T-helper 1 cell treated with Interleukin-12 subunit alpha and Interleukin-12 subunit beta and Interleukin-4 antibody, amounts not matched to agents 30 ng/mL and 1 ng/mL, for 36 hours (primary cell): ENCODE results near the gene PIEZO2. TPM values are rescaled to one million over a fixed set of nuclear protein-coding genes. Genes with fewer than 3 reads are reported as not detected.
"Not testable (repeated sequence)": the region's sequence is repeated elsewhere in the genome, so short reads cannot be mapped to it uniquely, and the experiment has no call there.

ENCODE experiments used
- intact Hi-C: fragments of 100-400 bp; cut with micrococcal nuclease; formaldehyde crosslinking; loops from one replicate; pipeline ENCODE4 v1.15.1; 2024
- total RNA-seq: library from RNA; stranded (reverse); gene quantifications from 2 replicates; pipeline ENCODE4 v1.2.3, GENCODE V29; 2022

The PIEZO2 gene
- total RNA-seq, 1 donor from 2014 or later: not detected

DNA sequence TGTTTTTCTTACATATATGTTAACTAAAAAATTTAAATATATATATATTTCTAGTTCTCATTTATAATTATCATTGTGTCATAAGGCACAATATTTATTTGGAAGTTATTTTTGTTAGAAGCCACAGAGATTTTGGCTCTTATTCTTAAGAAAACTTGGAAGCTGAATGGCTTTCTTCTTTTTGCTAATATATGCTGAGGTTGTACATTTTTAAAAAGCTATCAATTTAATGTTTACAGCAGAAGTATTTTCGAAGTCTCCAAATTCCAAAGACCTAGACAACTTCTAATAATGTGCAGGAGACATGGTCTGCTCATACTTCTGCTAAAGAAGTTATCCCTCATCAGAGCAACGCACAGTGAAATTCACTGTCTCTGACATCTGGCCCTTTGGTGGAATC lies 3.7 kb upstream of the PIEZO2 start:
- intact Hi-C loops: loop anchor here (5.0 kb wide), 1 partner anchor 366 kb away; no protein-coding TSS in a partner anchor

DNA sequence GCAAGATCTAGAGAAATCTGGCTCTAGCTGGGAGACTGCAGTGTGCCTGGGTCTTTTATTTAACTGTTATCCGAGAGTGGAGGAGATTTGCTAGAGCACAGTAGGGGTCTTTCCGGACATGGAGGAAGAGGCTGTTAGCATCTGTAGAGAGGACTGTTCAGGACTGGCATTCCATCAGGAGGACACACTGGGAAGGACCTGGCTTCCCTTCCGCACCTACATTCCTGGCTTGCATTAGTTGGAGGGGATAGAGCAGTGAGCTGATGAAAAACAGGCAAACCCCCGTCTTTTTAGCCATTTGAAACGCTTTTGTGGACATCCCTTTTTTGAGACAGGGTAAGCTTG lies 874 bp upstream of the PIEZO2 start:
- intact Hi-C loops: loop anchor here (5.0 kb wide), 1 partner anchor 363 kb away; no protein-coding TSS in a partner anchor

DNA sequence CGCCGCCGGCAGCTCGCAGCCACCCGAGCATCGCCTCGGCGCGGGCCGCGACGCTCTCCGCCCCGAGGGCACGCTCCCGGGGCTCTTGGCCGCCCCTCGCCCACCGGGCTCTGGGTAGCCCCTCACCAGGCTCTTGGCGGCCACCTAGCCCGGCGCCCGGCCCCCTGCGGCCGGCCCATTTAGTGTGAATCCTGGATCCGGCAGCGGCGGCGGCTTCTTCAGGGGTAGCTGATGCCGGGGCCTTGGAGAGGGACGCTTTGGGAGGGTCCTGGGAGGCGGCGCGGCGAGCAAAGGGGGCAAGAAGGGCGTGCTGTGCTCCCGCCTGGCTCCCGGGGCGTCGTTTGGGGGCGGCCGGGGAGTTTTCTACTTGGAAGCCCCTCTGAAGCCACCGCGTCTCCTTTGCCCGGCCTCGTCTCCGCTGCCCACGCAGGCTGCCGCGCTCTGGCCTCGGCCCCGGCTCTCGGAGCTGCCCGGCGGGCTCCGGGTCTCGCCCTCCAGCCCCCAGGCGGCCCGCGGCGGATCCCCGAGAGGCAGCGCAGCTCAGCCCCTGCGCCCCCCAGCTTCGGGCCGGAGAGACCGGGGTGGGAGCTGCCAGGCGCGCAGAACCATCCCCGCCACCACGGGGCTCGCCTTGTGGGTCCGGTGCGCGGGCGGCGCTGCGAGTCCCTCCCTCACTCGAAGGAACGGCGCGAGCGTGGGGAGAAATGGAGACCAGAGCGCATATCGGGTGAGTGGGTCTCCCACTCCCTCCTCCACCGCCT lies 509 bp downstream of the PIEZO2 start:
- intact Hi-C loops: no loop called here

DNA sequence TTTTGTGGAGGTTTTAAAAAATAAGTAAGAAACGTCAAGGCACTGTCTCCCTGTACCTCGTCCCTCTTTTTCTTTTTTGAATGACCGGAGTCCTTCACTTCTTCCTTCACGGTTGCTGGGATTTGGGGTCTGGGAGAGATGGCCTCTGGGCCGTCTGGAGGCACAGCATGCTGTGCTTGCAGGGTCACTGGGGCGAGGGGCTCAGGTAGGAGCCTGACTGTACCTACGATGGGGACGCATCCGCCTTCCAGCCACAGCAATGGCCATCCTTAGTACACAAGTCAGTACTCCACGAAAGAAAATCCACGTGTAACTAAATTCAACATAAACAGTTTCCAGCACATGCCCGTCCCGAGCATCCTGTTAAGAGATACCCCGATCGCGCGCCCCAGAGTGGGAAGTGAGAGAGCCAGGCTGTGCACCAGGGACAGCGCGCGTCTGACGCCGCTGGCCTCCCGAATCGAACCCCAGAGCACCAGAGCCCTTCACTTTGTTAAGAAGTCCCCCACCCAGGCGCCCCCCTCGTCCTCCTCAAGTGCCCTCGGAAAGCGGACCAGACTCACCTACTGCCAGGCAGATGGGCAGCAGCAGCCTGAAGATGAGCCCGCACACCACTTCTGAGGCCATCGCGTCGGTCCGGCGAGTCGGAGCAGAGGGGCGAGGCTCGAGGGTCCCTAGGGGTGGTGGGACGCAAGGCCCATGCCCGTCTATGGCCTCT lies 1.2 kb downstream of the PIEZO2 start:
- intact Hi-C loops: no loop called here

DNA sequence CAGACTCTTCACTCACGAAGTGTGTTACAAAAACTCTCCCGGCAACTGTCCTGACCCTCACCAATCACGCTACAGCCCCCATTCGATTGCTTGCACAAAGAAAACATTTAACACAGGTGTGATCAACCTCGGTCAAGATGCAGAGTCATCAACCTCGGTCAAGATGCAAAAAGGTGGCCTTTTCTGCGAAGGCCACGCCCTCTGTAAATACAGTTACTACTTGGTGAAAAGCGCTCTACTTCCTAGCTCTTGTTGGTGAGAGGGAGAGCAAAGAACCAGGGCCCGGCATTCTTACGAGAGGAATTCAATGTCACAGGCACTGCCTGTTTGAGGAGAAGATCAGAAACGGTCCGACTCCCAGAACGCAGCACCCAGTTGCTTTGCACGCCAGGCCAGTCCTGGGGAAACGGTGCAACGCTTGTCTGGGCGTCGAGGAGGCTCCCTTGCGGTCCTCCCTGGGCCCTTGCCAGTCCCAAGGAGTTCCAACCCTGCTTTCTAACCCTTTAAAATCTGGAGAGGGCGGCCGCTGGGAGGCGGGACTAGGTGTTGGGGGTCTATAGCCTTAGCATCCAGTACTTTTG lies 1.9 kb downstream of the PIEZO2 start:
- intact Hi-C loops: no loop called here

DNA sequence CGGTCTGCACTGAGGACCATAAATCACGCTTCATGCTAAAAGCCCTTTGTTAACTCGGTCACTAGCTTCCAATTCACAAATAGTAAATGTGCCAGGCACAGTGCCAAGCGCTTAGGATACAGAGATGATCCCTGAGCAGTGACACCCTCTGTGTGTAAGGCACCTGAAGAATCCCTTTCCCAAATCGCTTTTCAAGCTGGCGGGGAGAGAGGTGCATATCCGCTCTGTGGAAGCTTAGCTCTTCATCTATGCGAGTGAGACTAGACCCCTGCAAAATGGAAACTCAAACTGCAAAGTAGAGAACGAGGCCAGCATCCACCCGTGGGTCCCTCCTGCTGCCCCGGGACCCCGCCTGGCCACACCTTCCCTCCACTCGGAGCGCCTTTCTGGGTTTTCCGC lies 2.4 kb downstream of the PIEZO2 start:
- intact Hi-C loops: no loop called here

DNA sequence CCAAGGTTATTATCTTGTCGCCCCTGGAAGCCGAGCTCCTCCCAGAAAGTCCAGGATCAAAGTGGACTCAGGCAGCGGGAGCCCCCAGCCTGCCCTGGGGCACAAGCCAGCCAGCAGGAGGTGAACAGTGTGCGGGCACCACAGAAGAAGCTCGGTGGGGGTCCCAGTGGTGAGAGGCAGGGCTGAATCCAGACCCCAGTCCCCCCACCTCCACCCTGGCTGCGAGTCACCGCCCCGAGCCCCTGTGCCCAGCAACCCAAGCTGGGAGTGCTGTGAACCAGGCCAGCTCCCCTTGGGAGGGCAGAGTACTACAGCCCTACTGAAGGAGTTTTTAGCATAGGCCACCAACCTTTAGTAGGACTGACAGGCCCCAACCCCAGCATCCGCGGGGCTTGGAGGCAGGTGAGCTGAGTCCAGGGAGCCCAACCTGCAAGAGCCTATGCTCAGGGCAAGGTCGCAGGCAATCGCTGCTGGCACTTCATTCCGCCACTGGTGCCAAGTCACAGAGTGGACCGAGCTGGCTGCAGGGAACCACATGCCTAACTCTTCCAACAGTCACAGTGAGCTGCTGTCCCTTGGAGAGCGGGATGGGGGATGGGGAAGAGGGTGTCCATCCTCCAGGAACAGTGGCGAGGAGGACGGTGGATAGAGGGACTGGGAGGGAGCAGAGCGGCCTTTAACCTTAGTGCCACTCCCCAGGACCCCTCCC lies 3.0 kb downstream of the PIEZO2 start:
- intact Hi-C loops: no loop called here

DNA sequence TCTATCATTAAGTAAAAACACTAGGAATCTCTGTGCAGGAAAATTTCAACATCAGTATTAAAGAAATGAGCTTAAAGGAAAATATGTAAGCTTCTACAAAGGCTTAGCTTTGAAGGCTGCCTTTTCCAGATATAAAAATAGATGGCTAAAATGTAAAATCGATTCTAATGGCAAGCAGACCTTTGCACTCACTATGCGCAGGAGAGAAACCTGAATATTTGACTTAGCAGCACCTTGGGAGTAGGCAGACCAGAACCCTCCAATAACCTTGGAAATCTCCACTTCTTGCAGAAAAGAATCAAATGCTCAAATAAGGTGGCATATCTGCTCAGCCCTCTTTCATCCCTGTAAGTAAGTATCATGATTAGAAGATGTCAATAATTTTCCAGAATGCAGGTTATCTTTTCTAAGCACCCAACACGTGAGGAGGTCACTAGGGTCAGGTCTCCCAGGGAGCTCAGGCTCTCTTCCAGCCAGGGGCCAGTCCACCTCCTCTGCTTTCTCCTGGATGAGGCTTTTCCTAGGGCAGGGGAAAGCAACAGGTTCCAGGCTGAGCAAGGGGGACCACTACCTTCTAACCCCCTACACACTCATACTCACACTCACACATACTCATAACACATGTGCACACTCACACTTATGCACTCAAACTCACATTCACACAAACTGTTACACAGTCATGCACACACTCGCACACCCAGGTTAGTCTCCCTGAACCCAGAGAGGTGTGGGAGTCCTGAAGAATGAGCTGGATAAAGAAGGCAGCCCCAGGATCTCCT lies 3.8 kb downstream of the PIEZO2 start:
- intact Hi-C loops: no loop called here

DNA sequence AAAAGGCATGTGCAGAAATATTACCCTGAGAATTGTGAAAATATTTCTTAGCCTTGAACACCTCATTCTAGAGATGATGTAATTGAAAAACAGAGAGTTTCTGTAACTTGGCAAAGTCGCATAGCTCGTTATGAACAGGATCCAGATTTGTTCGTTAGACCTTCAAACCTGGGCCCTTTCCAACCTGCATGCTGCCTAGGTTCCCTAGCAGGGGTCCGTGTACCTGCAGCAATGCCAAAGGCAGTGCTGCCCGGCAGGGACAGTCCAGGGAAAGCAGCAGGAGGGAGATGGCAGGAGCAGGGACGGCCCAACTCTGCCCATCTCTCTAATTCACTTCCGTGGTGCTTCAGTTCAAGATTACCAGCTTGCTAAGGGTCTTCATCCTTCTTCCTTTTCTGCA lies 12.0 kb downstream of the PIEZO2 start:
- intact Hi-C loops: no loop called here

DNA sequence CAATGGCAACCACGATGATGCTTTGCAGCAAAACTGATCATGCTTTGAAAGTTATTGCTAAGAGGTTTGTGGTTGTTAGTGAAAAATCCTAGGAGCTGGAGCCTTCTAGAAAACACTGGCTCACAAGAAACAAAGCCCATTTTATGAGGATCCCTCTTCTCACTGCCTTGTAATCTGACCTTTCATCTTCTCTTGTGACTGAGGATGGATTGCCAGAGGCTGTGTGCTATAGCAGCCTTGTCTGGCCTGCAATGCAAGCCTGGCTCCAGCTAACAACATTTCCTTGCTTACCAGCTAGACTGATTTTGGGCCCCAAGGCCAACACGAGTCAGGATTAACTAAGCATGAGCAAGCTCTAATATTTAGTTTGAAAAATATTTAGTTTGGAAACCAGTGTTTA lies 13.1 kb downstream of the PIEZO2 start:
- intact Hi-C loops: no loop called here

DNA sequence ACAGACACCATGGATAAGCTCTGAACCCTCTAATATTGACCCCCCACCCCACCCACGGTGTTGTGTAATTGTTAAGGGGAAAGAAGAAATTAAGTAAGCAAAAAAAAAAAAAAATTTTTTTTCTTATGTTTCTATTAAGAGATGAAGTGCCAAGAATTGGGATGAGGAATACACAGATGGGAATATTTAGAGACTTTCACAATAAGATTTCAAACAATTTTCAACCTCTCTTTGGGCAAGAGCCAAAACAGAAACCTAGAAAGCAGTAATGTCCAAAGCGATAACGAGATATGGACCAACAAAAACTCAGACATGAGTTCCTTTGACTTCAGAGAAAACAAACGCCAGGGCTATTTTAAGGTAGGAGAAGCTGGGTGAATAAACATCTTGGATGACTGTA lies 14.4 kb downstream of the PIEZO2 start:
- intact Hi-C loops: no loop called here

DNA sequence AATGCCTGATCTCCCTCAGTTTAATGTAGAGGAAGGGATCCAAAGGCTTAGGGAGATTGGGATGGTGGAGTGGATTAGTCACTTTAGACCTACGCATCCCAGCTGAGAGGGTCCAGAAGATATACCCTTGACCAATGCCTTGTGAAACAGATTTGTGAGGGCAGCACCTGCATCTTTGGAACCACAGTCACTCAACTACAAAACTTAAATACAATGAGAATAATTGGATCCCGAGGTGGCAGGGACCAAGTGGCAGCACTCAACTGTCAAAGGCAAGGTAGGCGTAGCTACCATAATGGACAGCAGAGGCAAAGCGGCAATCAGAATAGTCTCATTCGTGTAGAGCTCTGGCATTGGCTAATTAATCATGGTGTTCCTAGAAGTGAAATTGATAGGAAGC lies 20.3 kb downstream of the PIEZO2 start:
- intact Hi-C loops: not testable (repeated sequence)

DNA sequence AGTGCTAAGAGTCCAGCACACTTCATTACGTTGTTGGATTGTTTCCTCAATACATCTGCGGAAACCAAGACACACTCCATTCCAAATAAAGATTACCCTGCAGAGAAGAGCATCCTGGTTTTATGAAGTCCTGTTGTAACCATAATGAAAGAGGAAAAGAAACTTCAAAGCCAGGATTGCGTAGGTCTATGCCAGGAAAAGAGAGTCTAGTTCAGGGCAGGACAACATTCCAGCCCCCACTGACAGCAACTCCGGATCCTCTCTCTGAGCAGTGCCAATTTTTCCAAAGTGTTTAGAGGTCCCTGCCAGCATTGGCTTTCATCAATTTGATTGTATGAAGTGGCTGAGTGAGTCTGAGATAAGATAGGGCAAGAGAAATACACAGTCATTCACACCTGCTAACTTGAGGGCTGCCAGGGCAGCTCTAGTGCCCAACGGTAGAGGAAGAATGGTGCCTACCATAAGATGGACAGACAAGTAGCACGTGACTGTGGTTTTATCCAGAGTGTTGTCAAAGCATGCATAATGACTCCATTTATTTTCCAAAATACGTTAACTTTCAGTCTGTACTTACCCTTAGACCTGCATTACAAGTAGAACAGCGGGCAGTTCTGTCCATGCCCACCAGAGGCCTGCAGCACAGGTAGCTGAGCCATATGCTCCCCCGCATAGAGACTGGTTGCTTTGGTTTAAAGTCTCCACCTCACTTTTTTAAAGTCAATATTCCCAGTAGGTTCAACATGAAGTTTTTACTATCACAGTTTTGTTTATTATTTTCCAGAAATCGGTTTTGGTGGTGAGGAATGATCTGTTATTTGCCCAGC lies 23.7 kb downstream of the PIEZO2 start:
- intact Hi-C loops: no loop called here

DNA sequence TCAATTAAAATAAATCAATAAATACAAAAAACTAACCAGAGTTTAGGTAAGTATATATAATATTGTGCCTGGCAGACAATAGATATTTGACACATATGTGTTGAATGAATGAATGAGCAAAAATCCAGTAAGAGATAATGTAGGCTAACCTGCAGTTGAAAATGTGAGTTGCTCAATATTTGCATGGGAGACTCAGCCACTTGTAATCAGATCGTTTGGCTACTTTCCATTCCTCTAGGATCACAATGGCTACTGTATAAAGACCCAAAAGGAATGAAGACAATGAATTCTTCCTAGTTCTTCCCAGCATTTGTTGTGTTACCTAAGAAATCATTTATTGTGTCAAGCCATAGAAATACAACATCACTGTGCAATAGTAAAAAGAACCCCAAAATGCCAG lies 25.3 kb downstream of the PIEZO2 start:
- intact Hi-C loops: no loop called here

DNA sequence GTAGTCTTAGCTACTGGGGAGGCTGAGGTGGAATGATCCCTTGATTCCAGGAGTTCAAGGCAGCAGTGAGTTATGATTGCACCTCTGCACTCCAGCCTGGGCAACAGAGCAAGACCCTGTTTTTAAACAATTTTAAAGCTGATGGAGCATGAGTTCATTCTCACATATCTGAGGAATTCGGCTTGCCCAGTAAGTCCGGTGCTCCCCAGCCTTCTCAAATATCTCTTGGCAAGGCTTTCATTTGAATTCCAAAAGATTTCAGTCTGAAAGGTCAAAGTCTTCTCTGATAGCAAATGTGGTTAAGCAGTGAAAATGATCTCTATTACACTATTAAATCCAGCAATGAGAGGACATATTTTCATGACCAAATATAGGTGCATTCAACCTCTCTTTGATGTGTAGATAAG lies 27.9 kb downstream of the PIEZO2 start:
- intact Hi-C loops: no loop called here

DNA sequence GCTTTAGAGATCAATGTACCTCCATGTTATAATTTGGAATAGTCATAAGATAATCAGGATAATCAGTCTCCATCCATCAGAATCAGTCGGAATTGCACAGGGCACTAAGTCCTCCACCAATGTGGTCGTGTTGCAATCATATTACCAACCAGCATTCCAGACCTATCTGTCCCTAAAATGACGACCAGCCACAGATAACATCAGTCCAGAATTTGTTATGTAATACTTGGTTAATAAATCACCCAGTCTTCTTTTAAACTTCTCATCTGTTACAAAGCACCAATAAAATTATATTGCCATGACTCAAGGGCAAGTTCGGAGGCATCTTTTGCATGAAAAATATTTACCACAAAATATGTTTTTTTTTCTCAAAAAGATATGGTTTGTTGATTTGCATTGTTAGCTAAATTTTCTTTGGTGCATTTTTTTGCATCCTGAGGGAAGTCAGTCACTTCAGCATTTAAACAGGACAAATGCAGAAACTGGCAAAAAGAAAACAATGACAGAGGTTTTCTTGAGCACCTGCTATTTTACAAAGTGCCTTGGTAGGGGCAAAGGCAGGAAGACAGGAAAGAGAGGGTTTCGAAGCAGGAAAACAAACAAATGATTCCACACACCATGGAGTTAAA lies 29.3 kb downstream of the PIEZO2 start:
- intact Hi-C loops: no loop called here

DNA sequence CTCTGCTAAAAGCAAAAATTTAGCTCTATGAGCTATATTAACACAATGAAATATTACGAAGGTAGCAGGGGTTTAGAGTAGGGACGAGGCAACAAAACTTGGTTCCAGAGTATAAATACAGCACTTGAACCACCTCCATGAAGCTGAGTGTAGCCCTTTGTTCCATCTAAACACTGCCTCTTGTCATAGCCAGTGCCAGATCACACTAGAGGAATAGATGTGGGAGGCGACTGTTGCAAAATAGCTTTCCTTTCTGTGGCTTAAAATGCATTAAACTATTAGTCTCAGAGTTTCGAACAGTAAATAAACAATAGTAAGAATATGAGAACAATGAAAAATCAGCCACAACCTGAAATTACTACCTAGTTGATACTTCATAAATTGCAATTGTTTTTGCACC lies 29.8 kb downstream of the PIEZO2 start:
- intact Hi-C loops: no loop called here

DNA sequence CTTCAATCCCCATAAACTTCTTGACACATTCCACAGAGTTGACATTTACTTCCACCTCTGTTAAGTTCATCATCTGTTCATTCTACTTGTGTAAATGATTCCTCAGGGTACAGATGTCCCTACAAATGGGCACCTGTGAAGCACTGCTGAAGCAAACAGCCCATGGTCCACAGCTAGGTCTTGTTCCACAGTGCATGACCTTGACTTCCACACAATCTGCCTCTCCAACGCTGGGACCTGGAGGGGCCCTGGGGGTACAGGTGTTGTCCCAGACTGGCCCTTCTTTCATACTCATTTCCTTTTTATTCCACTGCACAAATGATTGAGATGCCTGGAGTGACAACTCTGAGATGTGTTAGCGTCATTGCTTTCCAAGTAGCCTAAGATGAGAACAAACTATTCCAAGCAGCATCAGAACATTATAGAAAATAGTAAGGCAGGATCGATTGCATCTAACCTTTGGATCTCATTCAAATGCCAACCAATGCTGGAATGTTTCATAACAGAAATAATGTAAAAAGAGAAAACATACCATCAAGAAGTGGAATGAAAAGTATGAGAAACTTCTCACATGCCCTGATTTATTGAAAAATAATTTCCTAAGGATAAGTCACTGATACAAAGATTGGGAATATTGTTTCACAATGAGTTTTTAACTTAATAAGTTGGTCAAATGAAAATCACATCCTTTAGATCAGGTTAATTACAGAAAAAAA lies 31.2 kb downstream of the PIEZO2 start:
- intact Hi-C loops: no loop called here

DNA sequence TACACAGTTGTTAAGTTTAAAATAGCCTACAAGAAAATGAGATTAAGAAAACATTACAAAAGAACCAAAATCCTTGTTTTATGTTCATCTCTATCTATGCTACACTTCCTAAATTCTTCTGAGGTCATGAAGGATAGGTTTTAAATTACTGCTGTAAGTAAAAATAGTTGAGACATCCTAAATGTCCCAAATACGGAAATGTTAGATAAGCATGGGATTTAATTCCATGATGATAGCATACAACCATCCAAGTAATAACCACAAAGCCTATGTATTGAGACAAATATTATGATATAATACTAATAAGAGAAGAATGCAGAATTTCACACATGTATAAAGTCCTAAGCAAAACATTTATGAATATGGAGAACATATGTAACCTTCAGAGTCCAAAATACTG lies 34.1 kb downstream of the PIEZO2 start:
- intact Hi-C loops: no loop called here
